DMS 273 treated with DMSO at 0.1 percent for 48 hours (cell line): Measurements from ENCODE around the gene FASTK.

Experiments
- DNase-seq: peaks from one replicate; lab custom pipeline; 2025; lab: John Stamatoyannopoulos, UW

The FASTK gene

GRCh38 chr7:151099486-151100211, 19.0 kb upstream of the FASTK start:
- DNase-seq: no peak

- DNase-seq: no peak
Measured at GRCh38 chr7:151095828-151096475, 15.3 kb upstream of the FASTK start.

GRCh38 chr7:151095123-151095797, 14.7 kb upstream of the FASTK start:
- no peak for DNase-seq

GRCh38 chr7:151094675-151095074, 14.1 kb upstream of the FASTK start:
- DNase-seq: no peak

- no peak for DNase-seq
Measured at GRCh38 chr7:151093748-151094147, 13.1 kb upstream of the FASTK start.

GRCh38 chr7:151091988-151092387, 11.4 kb upstream of the FASTK start:
- DNase-seq: no peak

- DNase-seq: no peak
Measured at GRCh38 chr7:151091431-151091830, 10.8 kb upstream of the FASTK start.

- DNase-seq: no peak
Measured at GRCh38 chr7:151091003-151091402, 10.4 kb upstream of the FASTK start.

GRCh38 chr7:151089893-151090730, 9.5 kb upstream of the FASTK start:
- DNase-seq: peak; percentile 80

- DNase-seq: peak; percentile 95
Measured at GRCh38 chr7:151088856-151089699, 8.5 kb upstream of the FASTK start.

- no peak for DNase-seq
Measured at GRCh38 chr7:151088019-151088855, 7.6 kb upstream of the FASTK start.

GRCh38 chr7:151087245-151088018, 6.8 kb upstream of the FASTK start:
- peak; percentile 88 for DNase-seq

GRCh38 chr7:151086802-151087244, 6.2 kb upstream of the FASTK start:
- no peak for DNase-seq

GRCh38 chr7:151085691-151086620, 5.3 kb upstream of the FASTK start, which contains the start of gene AGAP3:
Gene AGAP3 (plus strand): TSS chr7:151086475. CDS start chr7:151086742, 267 bp downstream.
- peak; percentile 89 for DNase-seq

GRCh38 chr7:151085329-151085690, 4.7 kb upstream of the FASTK start:
- no peak for DNase-seq

- DNase-seq: no peak
Measured at GRCh38 chr7:151083824-151084160, 3.2 kb upstream of the FASTK start.

- DNase-seq: no peak
Measured at GRCh38 chr7:151083071-151083823, 2.6 kb upstream of the FASTK start, which contains the start of gene TMUB1. Gene TMUB1 (minus strand): TSS chr7:151083493. CDS start chr7:151082563, 930 bp downstream.
